Sigmoid colon (tissue), 7 donors: ENCODE data around the gene ST6GALNAC1. TPM values are rescaled to one million over a fixed set of nuclear protein-coding genes. Genes with fewer than 3 reads are reported as not detected.

Source experiments
- DNase-seq: peaks from one replicate; pipeline ENCODE4 v3.0.0-alpha.2; 2019
- H3K27ac ChIP-seq, 4 donors: fragments of 200-600 bp; sonication (generic); one replicate each; pipeline ENCODE4 v1.5.1; 2016 to 2019; ENCODE audit warnings: mild to moderate bottlenecking in 1 of 4
- H3K27me3 ChIP-seq, 3 donors: fragments of 200-600 bp; sonication (generic); one replicate each; pipeline ENCODE4 v1.5.1; 2019; ENCODE audit warnings: mild to moderate bottlenecking in 1 of 3
- H3K36me3 ChIP-seq, 4 donors: fragments of 200-600 bp; sonication (generic); one replicate each; pipeline ENCODE4 v1.5.1; 2016 to 2019
- H3K4me1 ChIP-seq, 4 donors: fragments of 200-600 bp; sonication (generic); one replicate each; pipeline ENCODE4 v1.5.1; 2017 to 2019
- H3K4me3 ChIP-seq, 4 donors: fragments of 200-600 bp; sonication (generic); one replicate each; pipeline ENCODE4 v1.5.1; 2017 to 2019; ENCODE audit warnings: mild to moderate bottlenecking in 2 of 4, moderate library complexity in 1 of 4
- H3K9me3 ChIP-seq, 4 donors: fragments of 200-600 bp in 3 of 4; sonication (generic) in 3 of 4; one replicate each; pipeline versions ENCODE4 v1.5.1 to v1.6.1; 2013 to 2019
- CTCF ChIP-seq, 4 experiments: fragments of 450-650 bp in 3 of 4; fragments of 200-600 bp in 1 of 4; IDR thresholded peaks; one replicate each; pipeline ENCODE4 v1.5.1; 2016 to 2019; ENCODE audit warnings: antibody characterized with exemption in 4 of 4, mild to moderate bottlenecking in 3 of 4, moderate library complexity in 2 of 4
- EP300 ChIP-seq, 4 donors: sonication (generic); formaldehyde crosslinking; IDR thresholded peaks; one replicate each; pipeline ENCODE4 v1.6.1; 2017; ENCODE audit warnings: antibody characterized with exemption in 4 of 4
- POLR2A ChIP-seq, 2 donors: fragments of 450-650 bp; IDR thresholded peaks; one replicate each; pipeline ENCODE4 v1.6.1; 2016; ENCODE audit warnings: antibody characterized with exemption in 2 of 2, mild to moderate bottlenecking in 2 of 2, moderate library complexity in 2 of 2
- POLR2AphosphoS5 ChIP-seq, 4 donors: sonication (generic); formaldehyde crosslinking; IDR thresholded peaks; one replicate each; pipeline ENCODE4 v1.6.1; 2017; ENCODE audit warnings: antibody characterized with exemption in 4 of 4
- WGBS, 2 donors: extraction: QIAGEN DNeasy Blood & Tissue Kit; methylation state at CpG; one replicate each; pipeline ENCODE4 v1.1.7; 2013; 5-methylcytosine and 5-hydroxymethylcytosine counted together
- intact Hi-C: fragments of 100-400 bp; cut with DNase I; formaldehyde crosslinking; loops from one replicate; pipeline ENCODE4 v1.15.1; 2023
- polyA plus RNA-seq, 3 donors: library from polyadenylated mRNA; stranded (reverse); fragments of 200-250 nt; gene quantifications; one replicate each; pipeline ENCODE4 v1.2.3, GENCODE V29; 2013
- total RNA-seq, 4 donors: library from RNA; depleted of rRNA; stranded (reverse); fragments of >200 nt; gene quantifications; one replicate each; pipeline ENCODE4 v1.1.0, GENCODE V29; 2016
- donor health status: healthy with polysubstance abuse.
- donor health status: Bipolar disorder and iron deficiency.
- donor health status: healthy.

ST6GALNAC1 gene
- total RNA-seq, result 1 to 10 TPM in 2 of 4 donors, under 1 TPM in 2; 0.81 to 4.6 (median 2.2) TPM
- polyA plus RNA-seq, result 100 to 1,000 TPM; 104 to 146 (median 109) TPM

- no peaks in the 10 kb centered on the region for H3K27me3 ChIP-seq
- DNase-seq, result peak; percentile 45
- no peaks in the 10 kb centered on the region for H3K36me3 ChIP-seq
- WGBS, 2 donors, result 9 to 49% methylated on average over 7 of the region's 7 CpGs
- intact Hi-C loops, result no loop called here
- peak within 1 kb of the TSS in 1 of 4 donors; percentile 15 for H3K4me3 ChIP-seq
- peak within 1 kb of the TSS in 1 of 4 donors; percentile 25 for H3K27ac ChIP-seq
- no peaks in the 10 kb centered on the region for H3K4me1 ChIP-seq
- no peaks in the 10 kb centered on the region for H3K9me3 ChIP-seq
- TF ChIP-seq POLR2AphosphoS5 (IDR thresholded peaks at IDR 0.05) (peak in 1 of 4 donors; percentile 45), POLR2A (IDR thresholded peaks at IDR 0.05) (peak in 1 of 2 donors; percentile 71), CTCF (IDR thresholded peaks at IDR 0.05) (no peak)
These were observed at the start of gene ST6GALNAC1 for GRCh38 chr17:76643553-76644148. TSS of gene ST6GALNAC1 (minus strand) at chr17:76643757. CDS start at chr17:76643638, 119 bp downstream.

- TF ChIP-seq POLR2AphosphoS5 (IDR thresholded peaks at IDR 0.05), result no peak
- TF ChIP-seq CTCF (IDR thresholded peaks at IDR 0.05), result no peak
- TF ChIP-seq EP300 (IDR thresholded peaks at IDR 0.05), result no peak
- no peak for TF ChIP-seq POLR2A (IDR thresholded peaks at IDR 0.05)
- no peak overlapping the region for H3K4me3 ChIP-seq
- peak overlapping the region; percentile 48 to 98 (median 72) for H3K27ac ChIP-seq
- WGBS, 2 donors, result 85 to 90% methylated on average over 14 of the region's 14 CpGs
- no peaks in the 10 kb centered on the region for H3K9me3 ChIP-seq
- intact Hi-C loops, result no loop called here
- H3K4me1 ChIP-seq, result peaks cover 2 to 93% (median 81%) of the 10 kb centered on the region in 4 donors
- no peak for DNase-seq
- no peaks in the 10 kb centered on the region for H3K27me3 ChIP-seq
- H3K36me3 ChIP-seq, result no peaks in the 10 kb centered on the region
These were observed 48.0 kb upstream of the ST6GALNAC1 start for GRCh38 chr17:76691379-76692191.

- no peak for DNase-seq
- intact Hi-C loops, result no loop called here
- Histone ChIP-seq H3K36me3 (peaks cover 0 to 2% (median 0%) of the 10 kb centered on the region in 4 donors), H3K27me3 (no peaks in the 10 kb centered on the region), H3K27ac (peak overlapping the region; percentile 44 to 98 (median 72)), H3K4me3 (no peak overlapping the region), H3K9me3 (no peaks in the 10 kb centered on the region), H3K4me1 (peaks cover 2 to 93% (median 81%) of the 10 kb centered on the region in 4 donors)
- TF ChIP-seq POLR2AphosphoS5 (IDR thresholded peaks at IDR 0.05), result no peak
- no peak for TF ChIP-seq POLR2A (IDR thresholded peaks at IDR 0.05)
- no peak for TF ChIP-seq EP300 (IDR thresholded peaks at IDR 0.05)
- TF ChIP-seq CTCF (IDR thresholded peaks at IDR 0.05), result no peak
- WGBS, 2 donors, result 92 to 93% methylated on average over 13 of the region's 13 CpGs
These were observed 47.2 kb upstream of the ST6GALNAC1 start for GRCh38 chr17:76690596-76691280.

- intact Hi-C loops, result loop anchor here (2.0 to 5.0 kb wide), 2 partner anchors 21 to 37 kb away; partner anchors contain the start of genes JMJD6, METTL23 and MXRA7
- Histone ChIP-seq H3K27ac (peak overlapping the region; percentile 90 to 98 (median 93)), H3K4me1 (peaks cover 2 to 96% (median 81%) of the 10 kb centered on the region in 4 donors), H3K27me3 (no peaks in the 10 kb centered on the region), H3K4me3 (no peak overlapping the region), H3K36me3 (peaks cover 0 to 8% (median 0%) of the 10 kb centered on the region in 4 donors), H3K9me3 (no peaks in the 10 kb centered on the region)
- DNase-seq, result no peak
- no peak for TF ChIP-seq CTCF (IDR thresholded peaks at IDR 0.05)
- TF ChIP-seq EP300 (IDR thresholded peaks at IDR 0.05), result no peak
- TF ChIP-seq POLR2A (IDR thresholded peaks at IDR 0.05), result no peak
- TF ChIP-seq POLR2AphosphoS5 (IDR thresholded peaks at IDR 0.05), result no peak
- WGBS, 2 donors, result 92 to 95% methylated on average over 11 of the region's 11 CpGs
These were observed 46.3 kb upstream of the ST6GALNAC1 start for GRCh38 chr17:76689859-76690258.
